Omental fat pad (tissue), 4 donors: ENCODE data around the gene CBARP. TPM values are rescaled to one million over a fixed set of nuclear protein-coding genes. Genes with fewer than 3 reads are reported as not detected.

Experiments used
- ATAC-seq: fragments of 150-250 bp; one replicate; pipeline ENCODE4 v1.9.1; 2016; ENCODE audit warnings: mild to moderate bottlenecking, moderate library complexity; ENCODE audit not compliant: low FRiP score
- DNase-seq: peaks from one replicate; pipeline ENCODE4 v3.0.0-alpha.2; 2019; ENCODE audit warnings: low spot score
- total RNA-seq, 4 donors: library from RNA; depleted of rRNA; stranded (reverse); fragments of >200 nt; gene quantifications; one replicate each; pipeline ENCODE4 v1.1.0, GENCODE V29; 2016
- TF ChIP-seq, protein P1 (sequence below), 3 donors: fragments of 450-650 bp; IDR thresholded peaks; one replicate each; pipeline ENCODE4 v1.5.1; 2016 to 2017; ENCODE audit warnings: antibody characterized with exemption in 3 of 3, mild to moderate bottlenecking in 3 of 3, moderate library complexity in 2 of 3

The CBARP gene
- total RNA-seq, 4 donors from 2014 or later: 0.63 to 19.6 (median 2.2) TPM; not detected in 1

DNA sequence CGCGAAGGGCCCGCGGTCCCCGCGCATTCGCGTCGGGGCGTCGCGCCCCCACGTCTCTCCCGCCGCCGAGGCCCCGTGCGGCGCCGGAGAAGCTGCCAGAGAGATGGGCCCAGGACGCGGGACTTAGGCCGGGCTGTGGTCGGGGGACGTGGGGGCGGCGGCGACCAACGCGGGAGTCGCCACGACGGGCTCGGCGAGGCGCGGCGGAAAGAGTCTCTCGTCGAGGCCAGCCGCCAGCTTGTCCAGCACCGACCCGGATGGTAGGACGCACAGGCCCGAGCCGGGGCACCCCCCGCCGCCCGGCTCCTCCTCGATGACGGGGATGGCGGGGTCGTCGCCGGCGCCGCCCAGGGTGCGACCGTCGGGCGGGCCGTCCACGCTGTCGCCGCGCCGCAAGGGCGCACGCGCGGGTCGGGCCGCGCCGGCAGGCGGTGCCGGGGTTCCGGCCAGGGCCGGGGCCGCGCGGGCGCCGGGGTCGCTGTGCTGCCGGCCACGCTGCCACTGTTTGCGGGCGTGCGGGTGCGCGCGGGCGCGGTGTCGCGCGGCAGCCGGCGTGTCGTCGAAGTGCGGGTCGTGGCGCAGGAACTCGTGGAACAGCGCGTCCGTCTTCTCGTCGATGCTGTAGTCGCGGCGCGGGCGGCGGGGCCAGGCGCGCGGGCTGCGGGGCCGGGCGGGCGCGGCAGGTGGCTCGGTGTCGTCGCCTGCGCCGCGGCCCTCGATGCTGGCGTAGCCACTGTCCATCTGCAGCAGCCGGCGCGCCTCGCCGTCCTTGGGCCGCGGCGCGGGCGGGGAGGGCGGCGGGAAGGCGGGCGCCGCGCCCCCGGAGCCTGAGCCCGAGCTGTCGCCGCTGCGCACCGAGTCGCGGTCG is 8.5 kb downstream of the CBARP start:
- TF ChIP-seq, protein P1, sequence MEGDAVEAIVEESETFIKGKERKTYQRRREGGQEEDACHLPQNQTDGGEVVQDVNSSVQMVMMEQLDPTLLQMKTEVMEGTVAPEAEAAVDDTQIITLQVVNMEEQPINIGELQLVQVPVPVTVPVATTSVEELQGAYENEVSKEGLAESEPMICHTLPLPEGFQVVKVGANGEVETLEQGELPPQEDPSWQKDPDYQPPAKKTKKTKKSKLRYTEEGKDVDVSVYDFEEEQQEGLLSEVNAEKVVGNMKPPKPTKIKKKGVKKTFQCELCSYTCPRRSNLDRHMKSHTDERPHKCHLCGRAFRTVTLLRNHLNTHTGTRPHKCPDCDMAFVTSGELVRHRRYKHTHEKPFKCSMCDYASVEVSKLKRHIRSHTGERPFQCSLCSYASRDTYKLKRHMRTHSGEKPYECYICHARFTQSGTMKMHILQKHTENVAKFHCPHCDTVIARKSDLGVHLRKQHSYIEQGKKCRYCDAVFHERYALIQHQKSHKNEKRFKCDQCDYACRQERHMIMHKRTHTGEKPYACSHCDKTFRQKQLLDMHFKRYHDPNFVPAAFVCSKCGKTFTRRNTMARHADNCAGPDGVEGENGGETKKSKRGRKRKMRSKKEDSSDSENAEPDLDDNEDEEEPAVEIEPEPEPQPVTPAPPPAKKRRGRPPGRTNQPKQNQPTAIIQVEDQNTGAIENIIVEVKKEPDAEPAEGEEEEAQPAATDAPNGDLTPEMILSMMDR (IDR thresholded peaks at IDR 0.05): no peak
- no peak for DNase-seq
- ATAC-seq: no peak

DNA sequence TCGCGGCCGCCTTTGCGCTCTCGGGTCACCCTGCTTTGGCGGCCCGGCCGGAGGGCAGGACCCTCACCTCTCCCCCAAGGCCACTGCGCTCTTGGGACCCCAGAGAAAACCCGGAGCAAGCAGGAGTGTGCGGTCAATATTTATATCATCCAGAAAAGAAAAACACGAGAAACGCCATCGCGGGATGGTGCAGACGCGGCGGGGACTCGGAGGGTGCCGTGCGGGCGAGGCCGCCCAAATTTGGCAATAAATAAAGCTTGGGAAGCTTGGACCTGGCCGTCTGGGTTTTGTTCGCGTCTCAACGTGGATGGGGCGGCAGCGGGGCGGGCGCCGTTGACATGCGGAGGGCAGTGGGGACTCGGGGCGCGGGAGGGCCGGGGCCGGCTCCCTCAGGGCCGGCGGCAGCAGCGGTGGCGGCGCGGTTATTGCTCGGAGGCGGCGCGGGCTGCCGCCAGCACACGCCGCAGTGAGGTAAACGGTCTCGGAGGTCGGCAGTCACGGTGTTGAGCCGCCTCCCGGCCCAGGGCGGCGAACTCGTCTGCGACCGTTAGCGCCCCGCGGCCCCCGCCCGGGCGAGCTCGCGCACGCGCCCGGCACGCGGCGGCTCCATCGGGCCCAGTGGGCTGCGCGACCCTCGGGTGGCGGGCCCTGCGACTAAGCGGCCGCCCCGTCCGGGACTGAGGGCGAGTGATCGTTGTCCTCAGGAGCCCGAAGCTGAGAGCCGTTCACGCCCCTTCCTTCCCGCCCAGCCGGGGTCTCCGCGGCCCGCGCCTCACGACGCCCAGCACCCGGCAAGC is 9.4 kb downstream of the CBARP start:
- ATAC-seq (no peak), DNase-seq (no peak)
- TF ChIP-seq, protein P1 (IDR thresholded peaks at IDR 0.05): no peak

DNA sequence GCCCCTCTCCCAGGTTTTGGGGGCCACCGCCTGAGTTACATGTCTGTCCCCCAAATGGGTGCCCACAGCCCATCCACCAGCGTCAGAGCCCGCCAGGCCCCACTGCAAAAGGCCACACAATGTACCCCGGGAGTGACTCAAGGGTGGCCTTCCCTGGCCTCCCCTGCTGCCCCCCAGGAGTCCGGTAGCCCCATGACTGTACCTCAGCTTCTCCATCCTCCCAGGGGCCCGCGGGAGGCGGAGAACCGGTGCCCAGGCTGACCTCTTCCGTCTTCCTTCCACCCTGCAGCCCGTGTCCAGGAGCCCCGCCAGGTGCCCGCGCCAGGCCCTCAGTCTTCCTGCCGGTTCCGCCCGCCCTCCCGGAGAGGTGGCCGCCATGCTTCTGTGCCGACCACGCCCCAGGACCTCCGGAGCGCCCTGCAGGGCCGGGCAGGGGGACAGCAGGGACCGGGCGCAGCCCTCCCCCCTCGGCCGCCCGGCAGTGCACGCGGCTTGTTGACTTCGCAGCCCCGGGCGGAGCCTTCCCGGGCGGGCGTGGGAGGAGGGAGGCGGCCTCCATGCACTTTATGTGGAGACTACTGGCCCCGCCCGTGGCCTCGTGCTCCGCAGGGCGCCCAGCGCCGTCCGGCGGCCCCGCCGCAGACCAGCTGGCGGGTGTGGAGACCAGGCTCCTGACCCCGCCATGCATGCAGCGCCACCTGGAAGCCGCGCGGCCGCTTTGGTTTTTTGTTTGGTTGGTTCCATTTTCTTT is 10.3 kb downstream of the CBARP start:
- ATAC-seq (no peak), DNase-seq (no peak)
- TF ChIP-seq, protein P1 (IDR thresholded peaks at IDR 0.05): no peak

DNA sequence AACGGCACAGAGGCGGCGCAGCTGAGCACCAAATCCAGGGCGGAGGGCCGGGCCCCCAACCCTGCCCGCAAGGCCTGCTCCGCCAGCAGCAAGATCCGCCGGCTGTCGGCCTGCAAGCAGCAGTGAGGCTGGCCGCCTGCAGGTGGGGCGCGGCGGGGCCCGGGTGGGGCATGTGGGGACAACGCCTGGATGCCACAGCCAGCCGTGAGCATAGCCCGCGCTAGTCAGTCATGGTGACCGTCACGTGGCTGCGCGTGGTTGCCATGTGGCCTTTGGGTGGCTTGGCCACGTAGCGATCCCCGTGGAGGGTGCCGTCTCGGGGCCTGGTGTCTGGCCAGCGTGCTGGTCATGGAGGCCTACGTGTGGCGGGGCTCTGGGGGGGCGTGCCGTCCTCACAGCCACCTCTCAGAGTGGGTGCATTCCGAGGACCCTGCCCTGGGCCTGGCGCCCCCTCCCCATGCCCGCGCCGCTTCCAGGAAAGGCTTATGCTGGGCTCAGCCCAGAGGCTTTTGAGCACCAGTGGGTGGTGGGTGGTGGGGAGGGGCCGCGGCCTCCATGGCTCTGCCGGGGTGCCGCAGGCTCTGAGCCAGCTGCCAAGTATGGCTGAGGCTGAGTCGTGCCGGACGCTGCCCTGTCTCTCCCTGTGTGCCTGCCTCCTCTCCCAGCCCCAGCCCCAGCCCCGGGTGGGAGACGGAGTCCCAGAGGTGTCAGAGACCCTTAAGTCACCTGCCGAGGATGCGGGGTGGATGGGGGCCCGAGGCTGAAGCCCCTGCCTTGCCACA is 11.1 kb downstream of the CBARP start:
- DNase-seq: no peak
- ATAC-seq: no peak
- TF ChIP-seq, protein P1 (IDR thresholded peaks at IDR 0.05): no peak

DNA sequence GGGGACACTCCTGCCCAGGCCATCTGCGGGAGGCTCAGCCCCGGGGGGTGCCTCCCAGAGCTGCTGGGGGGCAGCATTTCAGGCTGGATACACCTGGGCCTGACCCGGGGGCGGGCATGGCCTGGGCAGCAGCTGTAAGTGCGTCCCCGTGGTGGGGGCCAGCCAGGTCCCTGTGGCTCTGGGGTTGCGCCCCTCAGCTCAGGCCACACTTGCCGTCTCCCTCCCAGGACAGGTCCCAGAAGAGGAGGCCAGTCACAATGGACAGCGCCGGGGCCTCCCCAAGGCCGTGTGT is 11.6 kb downstream of the CBARP start:
- DNase-seq (no peak), ATAC-seq (no peak)
- TF ChIP-seq, protein P1 (IDR thresholded peaks at IDR 0.05): no peak

DNA sequence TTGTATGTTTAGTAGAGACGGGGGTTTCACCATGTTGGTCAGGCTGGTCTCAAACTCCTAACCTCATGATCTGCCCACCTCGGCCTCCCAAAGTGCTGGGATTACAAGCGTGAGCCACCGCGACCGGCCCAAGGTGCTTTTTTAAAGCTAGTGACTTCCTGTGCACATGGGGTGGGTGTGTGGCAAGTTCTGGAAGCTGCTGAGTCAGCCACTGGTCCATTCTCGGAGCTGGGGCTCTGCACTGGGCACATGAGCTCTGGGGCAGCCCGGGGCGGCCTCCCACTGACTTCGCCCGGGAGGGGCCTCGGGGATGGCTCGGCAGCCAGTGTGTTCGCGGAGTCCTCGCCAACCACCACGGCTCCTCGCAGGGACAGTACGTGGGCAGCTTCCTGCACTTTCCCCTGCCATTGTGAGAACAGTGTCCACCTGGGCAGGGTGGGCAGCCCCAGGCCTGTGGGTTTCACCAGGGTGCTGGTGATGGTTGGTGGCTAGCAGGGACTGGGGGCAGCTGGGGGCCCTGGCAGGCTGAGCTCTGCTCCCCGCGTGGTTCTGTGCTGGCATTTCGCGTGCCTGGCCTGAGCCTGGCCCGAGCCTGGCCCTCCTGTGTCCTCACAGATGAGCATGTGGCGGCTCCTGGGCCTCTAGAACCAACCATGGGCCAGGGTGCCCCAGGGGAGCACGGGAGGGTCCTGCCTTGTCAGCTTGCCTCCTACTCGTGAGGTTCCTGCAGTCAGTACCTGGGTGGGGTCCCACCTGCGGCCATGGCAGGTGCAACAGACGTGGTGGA is 12.2 kb downstream of the CBARP start:
- no peak for ATAC-seq
- TF ChIP-seq, protein P1 (IDR thresholded peaks at IDR 0.05): no peak

More for the DNA sequence above, 12.2 kb downstream of the CBARP start:
- no peak for DNase-seq
